ENCODE results near the gene AGPAT4. TPM values are rescaled to one million over a fixed set of nuclear protein-coding genes. Genes with fewer than 3 reads are reported as not detected.
"Not testable (repeated sequence)": the region's sequence is repeated elsewhere in the genome, so short reads cannot be mapped to it uniquely, and the experiment has no call there.

AGPAT4 gene
- total RNA-seq, 1 donor from 2014 or later, result 4.7 TPM

DNA sequence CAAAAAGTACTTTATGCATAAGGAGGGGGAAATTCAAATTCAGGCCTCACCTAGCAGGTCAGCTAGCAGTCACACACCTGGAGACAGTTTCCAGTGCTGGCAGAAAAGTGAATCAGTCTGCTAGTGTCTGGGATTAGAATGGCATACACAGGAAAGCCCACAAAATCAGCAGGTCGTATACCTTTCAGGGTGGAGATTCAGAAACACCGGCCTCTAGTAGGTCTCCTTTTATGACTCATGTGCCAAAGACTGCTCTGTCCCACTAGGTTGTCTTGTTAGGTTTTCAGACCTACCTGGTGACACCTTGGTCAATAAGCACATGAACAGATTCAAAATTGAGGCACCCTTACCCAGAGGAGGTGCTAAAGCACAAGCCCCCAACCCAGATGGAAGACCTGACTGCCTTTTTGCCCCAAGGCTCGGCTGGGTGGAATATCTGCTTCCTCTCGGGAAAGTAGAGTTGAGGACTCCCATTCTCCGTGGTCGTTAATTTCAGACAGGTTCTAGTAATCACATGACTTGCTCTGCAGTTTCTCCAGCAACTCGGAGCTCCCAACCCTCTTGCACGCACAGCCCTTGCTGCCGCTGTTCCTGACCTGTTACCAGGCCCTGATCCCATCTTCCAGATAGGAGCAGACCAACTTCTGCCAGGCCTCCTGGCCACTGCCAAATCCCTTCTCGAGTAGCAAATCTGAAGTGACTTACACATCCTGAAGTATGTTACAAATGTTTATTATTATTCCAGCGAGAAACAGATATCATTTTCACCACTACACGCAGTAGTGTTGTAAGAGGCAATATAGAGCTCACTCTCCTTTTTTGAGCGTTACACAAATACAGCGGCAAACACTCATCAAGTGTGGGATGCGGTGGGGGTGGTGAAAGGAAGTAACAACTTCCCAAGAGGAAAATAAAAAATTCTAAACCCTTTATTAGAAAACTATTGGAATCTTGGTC lies 46.6 kb downstream of the AGPAT4 start:
- H3K4me1 Mint-ChIP-seq, result peaks cover 6% of the 10 kb centered on the region
- no peak for DNase-seq
- H3K4me3 Mint-ChIP-seq, result no peak overlapping the region
- H3K36me3 Mint-ChIP-seq (ENCODE audit: low read depth), result peaks cover 7% of the 10 kb centered on the region
- no peak overlapping the region for H3K27ac Mint-ChIP-seq
- ChIA-PET CTCF (no interaction called here), POLR2A (no interaction called here)
- ATAC-seq (ENCODE audit: low read depth), result no peak
- H3K27me3 Mint-ChIP-seq, result no peaks in the 10 kb centered on the region
- TF ChIP-seq CTCF (IDR thresholded peaks at IDR 0.05), result no peak
- H3K9me3 Mint-ChIP-seq, result no peaks in the 10 kb centered on the region
- intact Hi-C loops (cut with micrococcal nuclease), result no loop called here

DNA sequence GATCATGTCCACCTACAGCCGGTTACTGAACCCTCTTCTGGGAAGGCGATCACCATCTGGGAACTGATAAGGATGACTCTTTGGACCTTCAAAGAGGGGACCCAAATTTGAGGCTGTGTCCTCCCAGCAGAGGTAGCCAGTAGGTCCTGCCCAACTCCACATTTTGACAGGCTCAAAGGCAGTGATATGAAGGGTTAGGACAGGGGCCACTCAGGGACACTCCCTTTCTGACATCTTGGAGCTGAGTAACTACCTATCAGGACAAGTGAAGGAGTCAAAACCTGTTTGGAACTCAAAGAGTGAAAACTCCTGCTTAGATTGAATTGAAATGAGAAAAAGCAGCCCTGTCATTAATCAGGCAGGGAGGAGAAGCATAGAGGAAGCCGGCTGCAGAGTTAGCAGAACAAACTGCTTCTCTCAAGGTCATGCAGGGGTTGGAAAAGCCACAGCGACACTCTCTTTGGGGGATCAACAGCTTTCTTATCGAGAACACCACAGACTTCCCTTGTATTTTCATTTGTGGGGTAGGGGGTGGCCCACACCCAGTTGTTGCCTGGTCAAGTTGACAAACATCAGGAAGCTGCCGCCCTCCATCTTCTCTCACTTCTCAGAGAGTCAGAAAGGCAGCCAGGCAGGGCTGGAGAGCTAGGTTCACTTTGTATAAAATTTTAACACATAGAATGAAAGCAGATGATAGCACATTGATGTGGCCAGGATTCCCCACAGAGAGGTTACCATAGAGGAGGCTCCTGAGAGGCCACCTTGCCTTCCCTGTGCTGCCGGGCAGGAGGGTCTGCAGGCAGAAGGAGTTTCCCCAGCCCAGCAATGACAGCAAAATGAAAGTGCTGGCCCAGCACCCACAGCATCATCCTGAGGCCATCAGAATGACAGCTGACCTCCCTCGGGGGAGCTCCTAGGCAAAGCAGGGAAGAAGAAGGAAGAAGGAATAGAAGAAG lies 47.6 kb downstream of the AGPAT4 start:
- ChIA-PET CTCF (no interaction called here), POLR2A (no interaction called here)
- peaks cover 6% of the 10 kb centered on the region for H3K4me1 Mint-ChIP-seq
- no peaks in the 10 kb centered on the region for H3K27me3 Mint-ChIP-seq
- no peaks in the 10 kb centered on the region for H3K9me3 Mint-ChIP-seq
- no peak overlapping the region for H3K4me3 Mint-ChIP-seq
- no peak for TF ChIP-seq CTCF (IDR thresholded peaks at IDR 0.05)
- ATAC-seq (ENCODE audit: low read depth) (no peak), DNase-seq (no peak)
- H3K36me3 Mint-ChIP-seq (ENCODE audit: low read depth), result peaks cover 4% of the 10 kb centered on the region
- intact Hi-C loops (cut with micrococcal nuclease), result no loop called here
- H3K27ac Mint-ChIP-seq, result no peak overlapping the region

GRCh38 chr6:161225681-161226008 lies 48.2 kb downstream of the AGPAT4 start:
- CTCF ChIA-PET, result no interaction called here
- H3K36me3 Mint-ChIP-seq (ENCODE audit: low read depth), result peaks cover 4% of the 10 kb centered on the region
- POLR2A ChIA-PET, result no interaction called here
- intact Hi-C loops (cut with micrococcal nuclease), result no loop called here
- no peaks in the 10 kb centered on the region for H3K27me3 Mint-ChIP-seq
- H3K4me1 Mint-ChIP-seq, result peaks cover 6% of the 10 kb centered on the region
- no peak overlapping the region for H3K4me3 Mint-ChIP-seq
- DNase-seq, result no peak
- TF ChIP-seq CTCF (IDR thresholded peaks at IDR 0.05), result no peak
- H3K27ac Mint-ChIP-seq, result no peak overlapping the region
- H3K9me3 Mint-ChIP-seq, result no peaks in the 10 kb centered on the region
- ATAC-seq (ENCODE audit: low read depth), result no peak

- H3K27ac Mint-ChIP-seq; intact Hi-C loops (cut with micrococcal nuclease): not testable (repeated sequence)
Measured at GRCh38 chr6:161224951-161225680, 48.7 kb downstream of the AGPAT4 start.

DNA sequence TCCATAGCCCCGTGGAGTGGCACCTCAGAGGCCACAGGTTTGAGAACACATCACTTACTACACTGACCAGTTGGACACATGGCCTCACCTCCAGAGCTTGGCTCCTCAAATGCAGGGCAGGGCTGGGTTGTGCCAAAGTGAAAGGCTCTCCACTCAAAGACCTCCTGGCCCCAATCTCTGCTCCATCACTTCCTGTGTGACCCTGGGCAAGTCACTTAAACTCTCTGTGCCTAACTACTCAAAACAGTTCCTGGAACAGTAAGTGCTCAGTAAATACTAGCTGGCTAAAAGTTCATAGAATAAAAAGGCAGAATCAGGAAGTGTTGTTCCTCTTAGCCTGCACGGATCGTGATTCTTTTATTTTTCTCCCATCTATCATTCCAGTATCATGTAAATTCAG lies 50.2 kb downstream of the AGPAT4 start:
- Mint-ChIP-seq H3K4me1 (peaks cover 6% of the 10 kb centered on the region), H3K27me3 (no peaks in the 10 kb centered on the region), H3K4me3 (no peak overlapping the region), H3K9me3 (no peaks in the 10 kb centered on the region), H3K36me3 (ENCODE audit: low read depth) (peaks cover 2% of the 10 kb centered on the region), H3K27ac (no peak overlapping the region)
- ChIA-PET POLR2A (no interaction called here), CTCF (no interaction called here)
- intact Hi-C loops (cut with micrococcal nuclease), result no loop called here
- ATAC-seq (ENCODE audit: low read depth), result no peak
- DNase-seq, result no peak
- no peak for TF ChIP-seq CTCF (IDR thresholded peaks at IDR 0.05)

More at GRCh38 chr6:161224951-161225680, 48.7 kb downstream of the AGPAT4 start:
- H3K36me3 Mint-ChIP-seq (ENCODE audit: low read depth); H3K27me3 Mint-ChIP-seq; DNase-seq; POLR2A ChIA-PET; H3K4me3 Mint-ChIP-seq; ATAC-seq (ENCODE audit: low read depth); H3K9me3 Mint-ChIP-seq; CTCF ChIA-PET; H3K4me1 Mint-ChIP-seq: not testable (repeated sequence)

Data from activated B cell treated with CpG ODN at 0.5 μM for 24 hours (primary cell).